Activated B cell treated with CpG ODN at 0.5 μM for 24 hours (primary cell): ENCODE data around the gene CBFA2T2. TPM values are rescaled to one million over a fixed set of nuclear protein-coding genes. Genes with fewer than 3 reads are reported as not detected.
"Not testable (repeated sequence)": the region's sequence is repeated elsewhere in the genome, so short reads cannot be mapped to it uniquely, and the experiment has no call there.

Experiments used
- ATAC-seq: fragments of 200-7000 bp; cut with Tn5 transposase; one replicate; pipeline ENCODE4 v1.10.0; 2021; ENCODE audit warnings: low read depth, mild to moderate bottlenecking, moderate library complexity
- CTCF ChIA-PET: fragments of 350-600 bp; sonication (Branson Sonifier 250); formaldehyde crosslinking; loops from one replicate; lab custom pipeline; 2021; ENCODE audit warnings: antibody characterized with exemption; lab: Charles Lee
- POLR2A ChIA-PET: fragments of 350-600 bp; sonication (Branson Sonifier 250); formaldehyde crosslinking; loops from one replicate; lab custom pipeline; 2021; ENCODE audit warnings: antibody characterized with exemption; lab: Charles Lee
- DNase-seq: peaks from one replicate; pipeline ENCODE4 v3.0.0; 2022
- H3K27ac Mint-ChIP-seq: one replicate; pipeline ENCODE4 v1.8.0; 2020; ENCODE audit warnings: mixed read lengths
- H3K27me3 Mint-ChIP-seq: one replicate; pipeline ENCODE4 v1.8.0; 2021; ENCODE audit warnings: mixed read lengths
- H3K36me3 Mint-ChIP-seq: one replicate; pipeline ENCODE4 v1.8.0; 2021; ENCODE audit warnings: low read depth, mixed read lengths
- H3K4me1 Mint-ChIP-seq: one replicate; pipeline ENCODE4 v1.8.0; 2021; ENCODE audit warnings: mixed read lengths
- H3K4me3 Mint-ChIP-seq: one replicate; pipeline ENCODE4 v1.8.0; 2020; ENCODE audit warnings: mild to moderate bottlenecking, mixed read lengths
- H3K9me3 Mint-ChIP-seq: one replicate; pipeline ENCODE4 v1.8.0; 2020; ENCODE audit warnings: mixed read lengths
- CTCF ChIP-seq: fragments of 200-600 bp; IDR thresholded peaks from one replicate; pipeline ENCODE4 v1.8.0; 2022; ENCODE audit warnings: antibody characterized with exemption, mild to moderate bottlenecking
- intact Hi-C: fragments of 100-400 bp; cut with micrococcal nuclease; formaldehyde crosslinking; loops from one replicate; pipeline ENCODE4 v1.15.1; 2024
- total RNA-seq: library from RNA; stranded (reverse); gene quantifications from 2 replicates; pipeline ENCODE4 v1.2.3, GENCODE V29; 2022

The CBFA2T2 gene
- total RNA-seq, 1 donor from 2014 or later: 15.8 TPM

- peaks cover 6% of the 10 kb centered on the region for H3K4me1 Mint-ChIP-seq
- H3K9me3 Mint-ChIP-seq: no peaks in the 10 kb centered on the region
- ChIA-PET CTCF (no interaction called here), POLR2A (no interaction called here)
- DNase-seq (no peak), ATAC-seq (no peak)
- intact Hi-C loops: no loop called here
- H3K4me3 Mint-ChIP-seq: no peak overlapping the region
- TF ChIP-seq CTCF: no peak
- peaks cover 54% of the 10 kb centered on the region for H3K36me3 Mint-ChIP-seq
- no peaks in the 10 kb centered on the region for H3K27me3 Mint-ChIP-seq
- H3K27ac Mint-ChIP-seq: no peak overlapping the region
These were observed 154.6 kb downstream of the CBFA2T2 start for GRCh38 chr20:33644313-33645071.

DNA sequence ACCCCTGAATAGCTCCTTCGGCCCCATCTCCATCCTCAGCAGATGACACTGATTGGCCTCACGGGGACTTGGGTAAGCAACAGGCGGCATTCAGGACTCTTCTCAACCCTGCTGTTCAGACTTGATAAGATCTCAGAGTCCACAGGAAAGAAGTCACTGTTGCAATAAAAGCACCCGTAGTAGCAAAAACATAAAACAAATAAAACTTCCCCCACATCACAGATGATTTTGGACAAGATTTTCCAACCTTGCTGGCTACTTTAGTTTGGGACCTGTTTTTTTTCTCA lies 155.1 kb downstream of the CBFA2T2 start:
- no peak overlapping the region for H3K27ac Mint-ChIP-seq
- CTCF ChIA-PET: no interaction called here
- DNase-seq (no peak), ATAC-seq (no peak)
- H3K27me3 Mint-ChIP-seq: no peaks in the 10 kb centered on the region
- POLR2A ChIA-PET: no interaction called here
- intact Hi-C loops: no loop called here
- H3K9me3 Mint-ChIP-seq: no peaks in the 10 kb centered on the region
- peaks cover 6% of the 10 kb centered on the region for H3K4me1 Mint-ChIP-seq
- H3K4me3 Mint-ChIP-seq: no peak overlapping the region
- TF ChIP-seq CTCF: no peak
- peaks cover 49% of the 10 kb centered on the region for H3K36me3 Mint-ChIP-seq

GRCh38 chr20:33645396-33645795 lies 155.5 kb downstream of the CBFA2T2 start:
- DNase-seq (no peak), ATAC-seq (no peak)
- Mint-ChIP-seq H3K9me3 (no peaks in the 10 kb centered on the region), H3K4me3 (no peak overlapping the region), H3K36me3 (peaks cover 45% of the 10 kb centered on the region), H3K27ac (no peak overlapping the region), H3K27me3 (no peaks in the 10 kb centered on the region), H3K4me1 (peaks cover 6% of the 10 kb centered on the region)
- no peak for TF ChIP-seq CTCF
- CTCF ChIA-PET: no interaction called here
- intact Hi-C loops: no loop called here
- POLR2A ChIA-PET: no interaction called here

GRCh38 chr20:33646191-33646590 lies 156.3 kb downstream of the CBFA2T2 start:
- POLR2A ChIA-PET: no interaction called here
- H3K4me1 Mint-ChIP-seq: peaks cover 6% of the 10 kb centered on the region
- H3K9me3 Mint-ChIP-seq: no peaks in the 10 kb centered on the region
- H3K36me3 Mint-ChIP-seq: peaks cover 39% of the 10 kb centered on the region
- no peak overlapping the region for H3K4me3 Mint-ChIP-seq
- no peak for ATAC-seq
- CTCF ChIA-PET: no interaction called here
- DNase-seq: no peak
- intact Hi-C loops: no loop called here
- H3K27me3 Mint-ChIP-seq: no peaks in the 10 kb centered on the region
- no peak overlapping the region for H3K27ac Mint-ChIP-seq
- TF ChIP-seq CTCF: no peak

- H3K27ac Mint-ChIP-seq, H3K4me3 Mint-ChIP-seq, H3K27me3 Mint-ChIP-seq, H3K4me1 Mint-ChIP-seq, DNase-seq, H3K9me3 Mint-ChIP-seq, intact Hi-C loops, ATAC-seq: not testable (repeated sequence)
- ChIA-PET POLR2A (interaction anchor here (0.6 kb wide), 1 partner anchor 54 kb away, joined by 4 read pairs; no protein-coding TSS in a partner anchor), CTCF (interaction anchor here (1.8 kb wide), 1 partner anchor 189 kb away, joined by 6 read pairs; no protein-coding TSS in a partner anchor)
- H3K36me3 Mint-ChIP-seq: peaks cover 34% of the 10 kb centered on the region
These were observed 157.2 kb downstream of the CBFA2T2 start for GRCh38 chr20:33646959-33647602.
